Measurements from ENCODE around the gene ZBTB38. TPM values are rescaled to one million over a fixed set of nuclear protein-coding genes. Genes with fewer than 3 reads are reported as not detected.

The ZBTB38 gene
- total RNA-seq, 4 donors from 2014 or later: 121 to 171 (median 150) TPM

- TF ChIP-seq EP300 (IDR thresholded peaks at IDR 0.05) (no peak), POLR2A (IDR thresholded peaks at IDR 0.05) (no peak)
- TF ChIP-seq, protein P1, sequence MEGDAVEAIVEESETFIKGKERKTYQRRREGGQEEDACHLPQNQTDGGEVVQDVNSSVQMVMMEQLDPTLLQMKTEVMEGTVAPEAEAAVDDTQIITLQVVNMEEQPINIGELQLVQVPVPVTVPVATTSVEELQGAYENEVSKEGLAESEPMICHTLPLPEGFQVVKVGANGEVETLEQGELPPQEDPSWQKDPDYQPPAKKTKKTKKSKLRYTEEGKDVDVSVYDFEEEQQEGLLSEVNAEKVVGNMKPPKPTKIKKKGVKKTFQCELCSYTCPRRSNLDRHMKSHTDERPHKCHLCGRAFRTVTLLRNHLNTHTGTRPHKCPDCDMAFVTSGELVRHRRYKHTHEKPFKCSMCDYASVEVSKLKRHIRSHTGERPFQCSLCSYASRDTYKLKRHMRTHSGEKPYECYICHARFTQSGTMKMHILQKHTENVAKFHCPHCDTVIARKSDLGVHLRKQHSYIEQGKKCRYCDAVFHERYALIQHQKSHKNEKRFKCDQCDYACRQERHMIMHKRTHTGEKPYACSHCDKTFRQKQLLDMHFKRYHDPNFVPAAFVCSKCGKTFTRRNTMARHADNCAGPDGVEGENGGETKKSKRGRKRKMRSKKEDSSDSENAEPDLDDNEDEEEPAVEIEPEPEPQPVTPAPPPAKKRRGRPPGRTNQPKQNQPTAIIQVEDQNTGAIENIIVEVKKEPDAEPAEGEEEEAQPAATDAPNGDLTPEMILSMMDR (IDR thresholded peaks at IDR 0.05): no peak
- no peaks in the 10 kb centered on the region for H3K9me3 ChIP-seq
- DNase-seq (ENCODE audit: low spot score in 2 of 2): no peak
- H3K36me3 ChIP-seq: no peaks in the 10 kb centered on the region
- H3K4me3 ChIP-seq: no peak overlapping the region
- H3K27me3 ChIP-seq: no peaks in the 10 kb centered on the region
- H3K27ac ChIP-seq: no peak overlapping the region
- no peaks in the 10 kb centered on the region for H3K4me1 ChIP-seq
These were observed 42.2 kb upstream of the ZBTB38 start for GRCh38 chr3:141326123-141326522.

DNA sequence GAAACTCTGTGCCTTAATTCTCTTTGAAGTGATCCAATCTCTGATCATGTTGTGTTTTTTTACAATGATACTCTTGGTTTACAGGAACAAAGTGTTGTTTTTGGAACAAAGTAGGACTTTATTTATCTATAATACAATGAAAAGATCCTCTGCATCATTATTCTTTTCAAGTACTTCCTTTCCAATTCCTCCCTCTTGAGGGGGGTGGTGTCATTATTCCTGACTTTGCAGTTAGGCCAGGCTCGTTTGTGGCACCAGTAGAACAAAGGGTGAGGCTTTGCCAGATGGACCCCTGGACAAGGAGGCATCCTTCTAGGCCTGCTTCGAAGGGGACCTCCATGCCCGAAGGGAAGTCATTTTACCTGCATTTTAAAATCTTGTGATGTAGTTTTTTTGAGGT lies 41.7 kb upstream of the ZBTB38 start:
- Histone ChIP-seq H3K36me3 (no peaks in the 10 kb centered on the region), H3K4me1 (no peaks in the 10 kb centered on the region), H3K27me3 (no peaks in the 10 kb centered on the region), H3K27ac (no peak overlapping the region), H3K4me3 (no peak overlapping the region), H3K9me3 (no peaks in the 10 kb centered on the region)
- 69 to 71% methylated on average over 3 of the region's 3 CpGs for WGBS, 2 donors
- DNase-seq (ENCODE audit: low spot score in 2 of 2): no peak
- TF ChIP-seq POLR2A (IDR thresholded peaks at IDR 0.05) (no peak), EP300 (IDR thresholded peaks at IDR 0.05) (no peak)
- TF ChIP-seq, protein P1 (IDR thresholded peaks at IDR 0.05): no peak

DNA sequence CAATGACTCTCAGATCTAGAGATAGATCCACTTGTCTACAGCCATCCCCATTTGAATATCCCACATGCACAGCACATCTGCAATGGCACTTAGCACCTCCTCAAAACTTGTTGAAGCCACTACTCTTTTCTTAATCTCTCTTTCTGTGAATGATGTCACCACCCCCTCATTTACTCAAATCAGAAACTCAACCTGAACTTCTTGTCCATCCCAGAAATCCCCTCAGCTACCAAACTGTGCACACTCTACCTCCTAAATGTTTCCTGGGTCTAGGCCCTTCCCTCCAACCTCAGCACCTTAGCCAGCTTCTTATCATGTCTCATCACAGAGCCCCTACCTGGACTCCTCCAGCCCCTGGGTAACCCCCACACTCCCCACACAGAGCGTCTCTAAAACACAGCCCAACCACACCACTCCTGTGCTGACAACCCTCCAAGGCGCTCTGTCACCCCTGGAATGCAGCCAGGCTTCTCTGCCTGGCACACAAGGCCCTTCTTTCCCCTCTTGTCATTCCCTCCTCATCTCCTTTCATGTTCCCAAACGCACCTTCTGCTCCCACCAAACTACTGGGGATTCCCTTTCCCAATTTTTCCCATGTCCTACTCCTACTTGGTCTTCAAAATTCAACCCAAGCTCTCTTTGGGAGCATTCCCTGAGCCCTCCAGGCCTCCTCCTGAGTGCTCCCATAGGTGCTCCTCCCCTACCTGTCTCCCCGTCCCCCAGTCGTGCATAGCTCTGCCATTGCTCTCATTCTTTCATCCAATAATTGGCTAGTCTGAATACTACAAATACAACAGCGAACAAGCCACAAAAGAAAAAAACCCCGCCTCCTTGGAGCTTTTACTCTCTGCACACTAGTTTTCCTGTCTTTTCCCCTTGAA lies 39.8 kb upstream of the ZBTB38 start:
- WGBS, 2 donors: 83 to 84% methylated on average over 7 of the region's 7 CpGs
- TF ChIP-seq POLR2A (IDR thresholded peaks at IDR 0.05) (no peak), EP300 (IDR thresholded peaks at IDR 0.05) (no peak)
- TF ChIP-seq, protein P1 (IDR thresholded peaks at IDR 0.05): no peak

DNA sequence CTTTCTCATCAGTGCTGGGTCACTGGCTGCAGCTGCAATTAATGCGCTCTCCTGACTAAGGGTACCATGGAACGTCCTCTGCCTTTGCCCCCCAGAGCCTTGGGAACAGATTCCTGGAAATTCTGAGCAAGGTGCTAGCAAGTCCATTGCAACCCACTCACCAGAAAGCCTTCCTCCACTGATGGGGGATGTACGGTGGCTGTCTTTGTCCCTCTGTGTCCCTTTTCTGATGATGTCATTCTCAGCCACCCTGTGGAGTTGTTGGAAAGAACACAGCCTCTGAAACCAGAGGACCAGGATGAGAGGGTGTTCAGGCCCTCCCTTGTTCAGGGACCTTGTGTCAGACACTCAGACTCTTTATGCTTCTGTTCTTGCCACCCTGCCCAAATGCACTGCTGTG lies 38.1 kb upstream of the ZBTB38 start:
- WGBS, 2 donors: 68 to 72% methylated on average over 3 of the region's 3 CpGs
- Histone ChIP-seq H3K4me1 (peaks cover 0 to 4% (median 0%) of the 10 kb centered on the region in 4 donors), H3K9me3 (no peaks in the 10 kb centered on the region), H3K27me3 (no peaks in the 10 kb centered on the region), H3K4me3 (no peak overlapping the region), H3K36me3 (no peaks in the 10 kb centered on the region), H3K27ac (no peak overlapping the region)
- DNase-seq (ENCODE audit: low spot score in 2 of 2): no peak
- TF ChIP-seq EP300 (IDR thresholded peaks at IDR 0.05) (no peak), POLR2A (IDR thresholded peaks at IDR 0.05) (no peak)
- TF ChIP-seq, protein P1 (IDR thresholded peaks at IDR 0.05): no peak

More for the DNA sequence above, 39.8 kb upstream of the ZBTB38 start:
- Histone ChIP-seq H3K9me3 (no peaks in the 10 kb centered on the region), H3K4me3 (no peak overlapping the region), H3K27me3 (no peaks in the 10 kb centered on the region), H3K36me3 (no peaks in the 10 kb centered on the region), H3K27ac (no peak overlapping the region), H3K4me1 (peaks cover 0 to 4% (median 0%) of the 10 kb centered on the region in 4 donors)
- DNase-seq (ENCODE audit: low spot score in 2 of 2): no peak

- Histone ChIP-seq H3K27ac (no peak overlapping the region), H3K4me3 (no peak overlapping the region), H3K4me1 (peaks cover 0 to 4% (median 0%) of the 10 kb centered on the region in 4 donors), H3K27me3 (no peaks in the 10 kb centered on the region), H3K36me3 (no peaks in the 10 kb centered on the region), H3K9me3 (no peaks in the 10 kb centered on the region)
- TF ChIP-seq, protein P1 (IDR thresholded peaks at IDR 0.05): no peak
- TF ChIP-seq POLR2A (IDR thresholded peaks at IDR 0.05): no peak
- no peak for TF ChIP-seq EP300 (IDR thresholded peaks at IDR 0.05)
- 87 to 89% methylated on average over 3 of the region's 3 CpGs for WGBS, 2 donors
- no peak for DNase-seq (ENCODE audit: low spot score in 2 of 2)
These were observed 37.5 kb upstream of the ZBTB38 start for GRCh38 chr3:141330718-141331376.

All from tibial nerve (tissue), 4 donors.